Right renal cortex interstitium (tissue), 3 donors: ENCODE measurements around the gene CLSTN2. TPM values are rescaled to one million over a fixed set of nuclear protein-coding genes. Genes with fewer than 3 reads are reported as not detected.
"Not testable (repeated sequence)": the region's sequence is repeated elsewhere in the genome, so short reads cannot be mapped to it uniquely, and the experiment has no call there.

ENCODE experiments used
- DNase-seq, 3 donors: peaks; one replicate each; pipeline ENCODE4 v3.0.0-alpha.2; 2013; ENCODE audit warnings: low read depth in 3 of 3, low spot score in 2 of 3
- polyA plus RNA-seq, 3 donors: library from polyadenylated mRNA; unstranded; fragments of 120-200 nt; gene quantifications; one replicate each; pipeline ENCODE4 v1.2.1, GENCODE V29; 2013; ENCODE audit not compliant: insufficient read length in 3 of 3

Gene CLSTN2
- polyA plus RNA-seq, 3 donors: 1.5 to 1.9 (median 1.5) TPM

DNA sequence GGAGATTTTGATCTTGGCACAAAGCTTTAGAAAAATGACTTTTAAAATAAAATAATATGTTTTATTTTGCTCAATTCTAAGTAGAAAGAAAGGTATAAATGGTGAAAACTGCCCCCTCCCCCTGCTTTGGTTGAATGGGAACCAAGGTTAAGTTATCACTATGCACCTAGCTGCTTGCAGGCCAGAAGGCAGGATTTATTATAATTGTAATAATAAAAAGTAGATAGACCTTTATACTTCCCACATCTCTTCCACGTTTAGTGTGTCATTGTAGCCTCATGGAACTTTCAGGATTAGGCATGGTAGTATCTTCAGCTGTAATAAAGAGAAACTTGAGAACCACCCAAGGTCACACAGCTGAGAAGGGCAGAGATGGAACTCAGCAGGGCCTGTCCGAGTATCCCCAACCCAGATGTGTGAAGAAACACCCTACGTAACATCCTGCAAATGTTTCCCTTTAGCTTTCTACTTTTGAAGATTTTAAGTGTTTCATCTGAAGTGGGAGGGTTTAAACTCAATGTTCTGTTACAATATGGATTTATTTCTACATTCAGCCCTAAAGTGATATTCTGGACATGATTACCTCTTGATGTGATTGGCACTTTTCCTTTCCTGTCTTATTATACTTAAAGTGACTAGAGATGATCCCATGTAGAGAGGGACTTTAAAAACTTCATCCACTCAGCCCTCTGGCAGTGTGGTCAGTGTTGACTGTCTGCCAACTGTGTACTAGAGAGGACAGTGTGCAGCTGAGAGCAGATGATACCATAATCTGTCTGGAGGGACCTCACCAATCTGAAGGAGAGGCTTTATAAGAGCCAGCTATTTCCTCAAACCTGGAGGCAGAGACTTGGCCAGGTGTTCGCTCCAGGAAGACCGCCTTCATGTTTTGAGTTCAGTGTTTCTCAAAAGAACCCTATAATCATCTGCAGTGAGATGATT, 460.4 kb downstream of the CLSTN2 start:
- DNase-seq: no peak

DNA sequence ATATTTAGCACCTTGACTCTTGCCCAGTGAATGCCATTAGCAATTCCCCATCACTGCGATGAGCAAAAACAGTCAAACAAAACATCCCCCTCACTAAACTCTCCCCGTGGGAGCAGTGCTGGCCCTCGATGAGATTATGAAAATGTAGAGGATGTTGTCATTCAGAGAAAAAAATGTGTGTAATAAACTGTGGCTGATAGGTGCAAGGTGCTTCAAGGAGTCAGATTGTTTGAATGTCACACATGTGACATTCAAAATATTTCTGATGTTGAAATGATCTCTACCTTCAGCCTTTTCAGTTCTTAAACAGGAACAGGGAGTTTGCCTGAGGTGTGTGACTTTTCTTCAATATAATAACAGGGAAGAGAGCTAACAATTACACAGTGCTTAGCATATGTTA, 461.1 kb downstream of the CLSTN2 start:
- no peak for DNase-seq

DNA sequence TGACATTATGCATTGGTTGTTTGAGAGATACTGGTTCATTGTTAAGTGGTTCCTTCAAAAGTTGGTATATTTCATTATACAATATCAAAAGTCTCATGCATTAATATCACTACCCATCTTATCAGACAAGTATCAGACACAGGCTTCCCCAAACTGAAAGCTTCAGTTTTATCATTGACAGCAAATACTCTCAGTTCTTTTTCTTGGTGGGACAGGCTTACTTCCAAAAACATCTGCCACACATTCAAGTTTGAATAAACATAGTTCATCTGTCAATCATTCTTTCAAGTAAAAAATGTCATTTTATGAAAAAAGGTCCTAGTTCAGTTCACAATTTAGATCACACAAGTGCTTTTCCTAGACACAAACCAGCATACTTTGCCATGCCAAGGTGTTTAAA, 462.9 kb downstream of the CLSTN2 start:
- no peak for DNase-seq

DNA sequence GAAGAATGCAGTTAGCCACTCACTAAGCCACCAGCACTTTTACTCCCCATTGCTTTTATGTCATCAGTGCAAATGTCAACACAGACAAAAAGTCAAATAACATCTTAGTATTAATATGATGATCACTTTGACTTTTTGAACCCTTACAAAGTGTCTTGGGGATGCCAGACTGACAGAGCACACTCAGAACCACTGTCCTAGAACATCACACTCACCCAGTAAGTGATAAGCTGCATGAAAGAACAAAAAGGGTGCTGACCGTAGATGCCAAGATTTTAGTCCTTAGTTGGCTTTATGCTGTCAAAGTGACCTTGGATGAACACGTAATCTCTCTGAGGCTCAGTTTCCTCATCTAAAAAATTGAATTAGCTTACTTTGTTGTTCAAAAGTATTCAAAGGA, 463.4 kb downstream of the CLSTN2 start:
- no peak for DNase-seq

DNA sequence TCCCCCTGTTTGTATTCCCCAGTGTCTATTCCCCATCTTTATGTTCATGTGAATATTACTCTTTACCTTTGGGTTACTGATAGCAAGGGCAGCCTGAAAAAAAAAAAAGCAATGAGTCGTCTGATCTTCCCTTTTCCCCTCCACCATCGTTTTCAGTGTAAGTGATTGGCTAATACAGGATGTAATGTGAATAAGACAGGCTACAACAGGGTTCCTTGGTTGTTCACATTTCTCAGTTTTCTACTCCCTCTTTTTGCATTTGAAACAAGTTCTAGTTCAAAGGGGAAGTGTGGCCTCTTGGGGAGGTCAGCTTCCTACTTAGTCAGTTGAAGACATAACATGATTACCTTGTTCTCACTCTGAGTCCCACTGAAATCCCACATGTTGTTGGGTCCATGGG, 464.9 kb downstream of the CLSTN2 start:
- DNase-seq: no peak

DNA sequence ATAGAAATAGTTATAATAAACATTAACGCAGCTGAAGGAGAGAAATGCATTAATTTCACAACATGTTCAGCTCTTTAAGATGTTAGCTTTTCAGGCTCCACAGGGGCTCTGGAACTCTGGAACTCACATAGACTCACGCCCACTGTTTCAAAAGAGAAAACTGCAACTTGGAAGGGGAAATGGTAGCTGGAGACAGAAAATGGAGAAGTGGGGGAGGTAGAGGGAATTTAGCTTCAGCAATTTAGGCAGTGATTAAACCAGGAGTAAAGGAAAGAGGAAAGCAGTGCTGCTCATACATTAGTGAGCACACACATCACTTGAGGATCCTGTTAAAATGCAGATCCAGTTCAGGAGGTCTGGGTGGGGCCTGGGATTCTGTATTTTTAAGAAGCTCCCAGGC, 468.1 kb downstream of the CLSTN2 start:
- no peak for DNase-seq

DNA sequence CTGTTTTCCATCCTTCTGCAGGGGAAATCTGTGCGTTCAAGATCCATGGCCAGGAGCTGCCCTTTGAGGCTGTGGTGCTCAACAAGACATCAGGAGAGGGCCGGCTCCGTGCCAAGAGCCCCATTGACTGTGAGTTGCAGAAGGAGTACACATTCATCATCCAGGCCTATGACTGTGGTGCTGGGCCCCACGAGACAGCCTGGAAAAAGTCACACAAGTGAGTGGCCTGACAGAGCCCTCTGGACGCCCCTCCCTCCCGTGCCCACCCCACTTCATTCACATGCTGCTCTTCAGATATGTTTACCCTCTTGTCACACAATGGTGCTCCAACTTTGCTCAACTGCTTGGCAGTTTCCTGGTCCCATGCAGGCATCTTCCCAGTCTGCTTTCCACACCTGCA, 468.6 kb downstream of the CLSTN2 start:
- DNase-seq: no peak

DNA sequence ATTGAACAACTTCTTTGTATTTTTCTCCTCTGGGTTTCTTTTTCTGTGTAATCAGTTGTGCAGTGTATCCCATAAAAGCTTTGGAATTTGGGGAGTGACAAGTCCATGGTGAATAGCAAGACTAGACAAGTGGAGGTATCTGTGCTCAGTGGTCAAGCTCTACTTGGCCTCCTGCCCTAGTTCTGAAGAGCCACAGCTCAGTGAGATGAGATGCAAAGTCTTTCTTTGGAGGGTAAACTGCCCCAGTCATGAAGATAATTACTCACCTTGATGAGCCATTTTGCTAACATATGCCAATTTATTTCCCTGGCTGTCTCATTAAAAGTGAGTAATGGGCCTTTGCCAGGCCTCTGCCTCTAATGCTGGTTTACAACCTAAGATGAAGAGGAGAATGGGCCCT, 471.7 kb downstream of the CLSTN2 start:
- no peak for DNase-seq

DNA sequence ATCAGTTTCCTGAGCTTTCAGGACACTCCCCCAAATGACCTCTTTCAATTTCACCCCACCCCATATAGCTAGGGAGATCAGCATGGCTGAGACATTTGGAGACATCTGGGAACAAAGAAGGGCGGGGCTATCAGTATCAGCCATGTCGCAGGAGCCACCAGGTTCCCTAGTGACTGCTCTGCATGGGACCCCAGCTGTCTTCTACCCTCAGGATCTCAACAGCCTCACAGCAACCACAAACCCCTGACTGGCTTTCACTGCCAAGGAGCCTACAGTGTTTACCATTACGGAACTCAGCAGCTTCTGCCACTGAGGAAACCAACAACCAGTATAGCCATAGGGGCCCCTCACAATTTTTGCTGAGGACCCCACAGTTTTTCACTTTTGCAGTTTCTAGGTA, 473.3 kb downstream of the CLSTN2 start:
- DNase-seq: no peak

DNA sequence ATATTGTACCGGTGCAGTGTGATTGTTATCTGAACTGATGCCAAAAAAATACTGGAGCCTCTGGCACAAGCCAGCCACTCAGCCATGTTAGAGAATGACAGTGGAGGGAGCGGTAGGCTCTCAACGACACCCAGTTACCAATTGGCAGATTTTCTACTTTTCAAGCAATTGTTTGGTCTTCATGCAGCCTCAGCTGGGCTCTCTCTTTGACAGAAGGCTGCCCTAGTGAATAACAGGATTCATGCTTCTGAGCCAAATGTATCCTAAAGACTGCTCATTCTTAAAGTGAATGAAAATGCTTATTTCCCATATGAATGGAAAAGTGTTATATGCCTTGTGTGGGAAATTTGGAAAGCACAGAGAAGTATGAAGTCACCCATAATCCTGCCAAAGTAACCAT, 481.7 kb downstream of the CLSTN2 start:
- no peak for DNase-seq

DNA sequence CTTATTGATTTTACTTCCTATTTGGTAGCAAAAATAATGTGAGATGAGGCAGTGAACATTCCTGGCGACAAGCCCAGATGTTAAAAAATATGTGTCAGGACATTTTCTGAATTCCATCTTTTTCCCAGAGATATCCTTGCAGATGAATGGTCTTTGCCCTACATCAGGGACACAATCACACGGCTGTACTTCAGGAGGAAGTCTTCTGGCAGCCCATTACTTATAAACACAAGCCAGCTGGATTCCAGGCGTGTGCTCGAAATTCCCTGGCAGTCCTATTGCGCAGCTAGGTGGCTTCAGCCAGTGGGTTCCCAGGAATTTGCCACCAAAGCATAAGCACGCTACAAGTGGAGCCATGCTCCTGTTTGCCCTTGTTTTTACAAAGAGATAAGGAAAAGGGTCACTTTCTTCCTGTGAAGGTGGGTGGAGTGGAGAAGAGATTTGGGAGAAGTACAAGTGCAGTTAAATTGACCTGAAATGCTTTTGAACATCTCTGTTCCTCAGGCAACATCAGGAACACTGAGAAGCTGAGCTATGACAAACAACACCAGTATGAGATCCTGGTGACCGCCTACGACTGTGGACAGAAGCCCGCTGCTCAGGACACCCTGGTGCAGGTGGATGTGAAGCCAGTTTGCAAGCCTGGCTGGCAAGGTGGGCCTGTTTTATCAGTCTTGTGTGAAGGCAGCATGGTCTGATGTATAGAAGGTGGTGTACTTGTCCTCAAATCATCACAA, 485.8 kb downstream of the CLSTN2 start:
- DNase-seq: peak in 1 of 3 donors; percentile 17

DNA sequence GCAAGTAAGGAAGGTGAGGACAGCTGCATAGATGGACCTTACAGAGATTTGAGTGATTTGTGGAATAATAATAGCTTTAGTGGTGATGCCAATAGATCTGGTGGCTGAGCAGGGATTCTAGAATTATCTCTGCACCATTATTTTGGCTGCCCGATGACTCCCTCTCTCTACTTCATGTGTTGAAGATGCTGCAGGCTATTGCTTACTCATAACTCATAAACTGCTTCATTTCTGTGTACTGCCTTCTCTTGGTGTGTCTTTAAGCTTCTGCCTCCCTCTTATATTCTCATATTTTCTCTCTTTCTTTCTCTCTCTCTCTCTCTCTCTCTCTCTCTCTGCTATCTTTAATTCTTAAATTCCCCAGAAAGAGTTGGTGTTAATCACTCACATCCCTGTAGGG, 486.9 kb downstream of the CLSTN2 start:
- DNase-seq: no peak

DNA sequence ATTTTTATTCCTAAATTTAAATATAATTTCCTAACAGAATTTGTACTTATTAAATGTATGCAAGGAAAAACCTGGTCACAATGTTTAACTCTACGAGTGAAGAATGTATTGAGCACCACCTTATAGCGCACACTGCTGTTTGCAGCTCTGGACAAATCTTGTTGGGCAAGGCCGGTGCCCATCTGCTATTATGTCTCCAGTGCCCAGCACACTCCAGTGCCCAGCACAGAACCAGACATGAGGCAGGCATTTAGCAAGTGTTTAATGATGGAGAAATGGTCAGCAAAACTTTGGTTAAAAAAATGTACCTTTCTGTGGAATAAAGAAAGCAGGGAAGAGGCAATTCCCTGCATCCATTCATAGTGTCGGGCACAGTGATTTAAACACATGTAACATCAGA, 488.2 kb downstream of the CLSTN2 start:
- no peak for DNase-seq

DNA sequence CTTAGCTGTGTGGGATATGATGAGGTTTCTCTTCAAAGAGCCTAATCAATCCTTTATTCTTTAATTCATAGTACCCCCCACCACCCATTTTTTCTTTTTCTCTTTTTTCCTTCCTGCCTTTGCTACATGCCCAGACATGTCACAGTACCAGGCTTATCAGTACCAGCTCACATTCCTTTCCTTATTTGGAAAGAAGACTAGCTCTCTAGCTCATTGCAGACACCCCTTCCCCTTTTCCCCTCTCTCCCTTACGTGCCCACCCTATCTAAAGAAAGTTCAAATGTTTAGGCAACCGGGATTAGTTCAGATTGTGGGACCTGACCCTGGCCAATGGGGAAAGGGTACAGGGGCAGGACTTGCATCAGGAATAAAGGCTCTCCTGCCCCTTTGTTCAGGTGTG, 488.6 kb downstream of the CLSTN2 start:
- DNase-seq: not testable (repeated sequence)

DNA sequence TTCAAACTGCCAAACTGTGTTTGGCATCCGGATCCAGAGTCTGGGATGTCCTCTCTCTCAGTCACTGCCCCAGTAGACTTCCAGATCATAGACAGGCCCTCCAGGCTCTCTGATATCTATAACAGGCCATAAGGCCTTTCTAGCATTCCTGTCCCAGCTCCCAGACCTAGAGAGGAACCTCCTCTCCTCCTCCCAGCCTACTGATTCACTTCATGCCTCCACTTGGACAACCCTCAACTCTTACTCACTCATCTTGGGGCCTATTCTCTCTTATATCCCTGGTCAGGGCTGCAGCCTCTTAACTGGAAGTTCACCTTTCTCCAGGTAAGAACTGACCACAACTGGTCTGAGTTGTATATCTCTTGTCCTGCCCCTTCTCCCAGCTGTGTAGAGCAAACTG, 489.2 kb downstream of the CLSTN2 start:
- no peak for DNase-seq

DNA sequence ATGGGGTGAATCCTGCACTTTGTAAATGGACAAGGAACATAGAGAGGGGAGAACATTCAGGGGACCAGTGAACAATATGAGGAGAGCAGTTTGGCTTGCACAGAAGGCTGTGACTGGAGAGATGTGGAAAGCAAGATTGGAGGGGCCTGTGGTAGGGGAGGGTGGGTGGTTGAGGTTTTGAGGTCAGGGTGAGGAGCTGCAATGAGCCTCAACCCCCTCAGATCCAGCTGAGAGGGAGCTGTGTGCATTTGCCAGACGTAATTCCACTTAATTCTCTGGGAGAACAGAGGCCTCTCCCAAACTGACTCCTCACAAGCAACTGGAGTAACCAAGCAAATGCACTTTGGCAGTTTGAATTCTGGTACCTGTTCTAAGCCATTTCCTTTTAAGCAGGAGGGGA, 489.7 kb downstream of the CLSTN2 start:
- DNase-seq: no peak

DNA sequence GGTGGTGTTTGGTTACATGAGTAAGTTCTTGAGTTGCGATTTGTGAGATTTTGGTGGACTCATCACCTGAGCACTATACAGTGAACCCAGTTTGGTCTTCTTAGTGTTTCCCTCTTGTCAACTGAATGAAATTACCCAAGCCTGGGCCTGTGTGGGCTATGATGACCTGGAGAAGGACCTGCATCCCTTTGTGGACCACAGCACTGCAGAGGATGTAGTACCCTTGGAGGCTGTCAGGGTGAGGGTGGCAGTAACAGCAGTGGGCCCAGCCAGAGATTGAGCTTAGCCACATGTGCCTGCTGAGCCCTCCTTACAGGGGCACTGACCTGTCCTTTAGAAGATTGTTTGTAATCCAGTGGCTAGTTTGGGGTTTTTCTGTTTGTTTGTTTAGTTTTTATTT, 492.8 kb downstream of the CLSTN2 start:
- DNase-seq: no peak

DNA sequence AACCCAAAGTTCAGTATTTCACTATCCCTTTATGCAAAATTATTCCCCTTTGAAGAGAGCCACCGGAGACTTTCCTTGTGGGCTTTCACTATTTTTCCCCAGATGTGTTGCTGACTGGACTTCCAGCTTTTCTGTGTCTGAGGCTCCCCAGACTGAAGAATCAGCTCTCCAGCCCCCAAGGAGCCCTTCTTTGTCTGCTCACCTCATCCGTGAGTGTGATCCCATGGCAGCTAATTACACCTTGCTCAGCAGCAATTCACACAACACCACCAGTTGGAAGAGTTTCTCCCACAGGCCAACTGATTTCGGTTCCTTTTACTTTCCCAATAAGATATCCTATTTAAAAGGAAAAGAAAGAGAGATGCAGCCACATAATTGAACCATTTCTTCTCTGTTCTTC, 493.4 kb downstream of the CLSTN2 start:
- no peak for DNase-seq

DNA sequence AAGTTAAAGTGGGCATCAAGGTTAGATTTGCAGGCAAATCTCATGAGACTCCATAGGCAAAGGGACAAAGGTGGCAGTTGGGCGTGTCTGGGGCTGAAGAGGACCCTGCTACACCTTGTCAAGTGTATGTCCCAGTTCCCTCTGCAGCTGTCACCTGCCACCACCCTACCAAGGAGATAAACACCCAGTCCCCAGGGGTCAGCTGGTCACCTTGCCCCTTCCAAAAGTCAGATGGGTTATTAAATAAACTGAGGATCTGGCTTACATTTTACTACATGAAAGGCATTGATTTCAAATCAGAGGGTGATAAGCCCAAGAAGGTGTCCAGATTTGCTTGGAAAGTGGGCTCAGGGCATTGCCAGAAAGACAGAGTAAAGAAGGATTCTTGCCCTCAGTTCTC, 494.8 kb downstream of the CLSTN2 start:
- no peak for DNase-seq

DNA sequence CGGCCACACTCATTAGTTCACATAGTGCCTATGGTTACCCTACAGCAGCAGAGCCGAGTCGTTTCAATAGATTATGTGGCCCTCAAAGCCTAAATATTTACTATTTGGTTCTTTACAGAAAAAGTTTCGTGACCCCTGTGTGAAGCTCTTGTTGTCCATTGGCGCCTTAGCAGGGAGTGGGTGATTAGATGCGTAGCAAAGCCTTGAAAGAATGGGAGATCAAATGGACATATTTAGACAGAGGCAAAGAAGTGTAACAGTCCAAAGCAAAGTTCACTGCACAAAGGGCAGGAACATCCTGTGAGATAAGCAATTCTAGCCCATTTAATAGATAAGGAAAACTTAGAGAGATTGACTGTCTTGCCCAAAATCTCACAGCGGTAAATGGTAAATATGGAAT, 495.5 kb downstream of the CLSTN2 start:
- no peak for DNase-seq

DNA sequence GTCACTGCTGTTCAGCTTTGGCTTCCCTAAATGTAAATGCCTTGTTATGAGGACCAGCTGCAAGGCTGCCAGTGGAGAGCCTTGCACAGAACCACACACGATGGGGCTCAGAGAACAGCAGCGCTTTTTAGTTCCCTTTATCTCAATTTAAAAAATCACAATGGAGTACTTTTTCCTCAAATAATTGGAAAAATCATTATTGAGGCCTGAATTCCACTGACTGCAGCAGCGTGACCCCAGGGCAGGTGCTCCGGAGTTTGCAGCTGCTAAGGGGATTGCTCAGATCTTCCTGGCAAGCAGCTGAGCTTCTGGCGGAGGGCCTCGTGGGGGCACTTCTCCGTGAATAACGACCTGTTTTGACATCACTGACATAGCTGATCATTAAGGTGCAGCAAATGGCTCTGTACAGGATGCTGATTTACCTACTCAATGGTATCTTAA, 497.3 kb downstream of the CLSTN2 start:
- no peak for DNase-seq

DNA sequence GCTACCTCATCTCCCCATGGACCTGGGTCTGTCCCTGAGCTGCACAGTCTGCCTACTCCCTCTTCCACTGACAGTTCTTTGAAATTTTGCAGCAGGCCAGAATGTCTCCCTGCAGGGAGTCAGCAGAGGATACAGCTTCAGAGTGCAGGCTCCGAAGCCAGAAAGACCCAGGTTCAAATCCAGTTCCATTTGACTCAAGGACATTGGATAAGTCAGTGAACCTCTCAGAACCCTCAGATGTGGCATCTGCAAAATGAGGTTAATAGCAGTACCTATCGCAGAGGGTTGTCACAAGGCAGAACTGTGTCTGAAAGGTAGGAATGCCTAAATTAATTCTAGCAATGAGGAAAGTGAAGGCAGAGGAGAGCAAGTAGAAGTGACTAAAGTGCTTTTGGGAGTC, 498.4 kb downstream of the CLSTN2 start:
- no peak for DNase-seq
